Body of pancreas (tissue), 4 donors: ENCODE data around the gene JOSD2. TPM values are rescaled to one million over a fixed set of nuclear protein-coding genes. Genes with fewer than 3 reads are reported as not detected.

Experiments used
- ATAC-seq: fragments of 150-250 bp; one replicate; pipeline ENCODE4 v1.9.1; 2016
- DNase-seq, 4 donors: peaks; one replicate each; pipeline ENCODE4 v3.0.0-alpha.2; 2019
- H3K27ac ChIP-seq, 4 donors: fragments of 200-600 bp; sonication (generic); 1 replicate in 3 of 4; 2 replicates in 1 of 4; pipeline versions ENCODE4 v1.5.1 to v1.6.1; 2016 to 2019; ENCODE audit warnings: mild to moderate bottlenecking in 1 of 4, mixed read lengths in 1 of 4, moderate library complexity in 1 of 4
- H3K27me3 ChIP-seq, 2 donors: fragments of 200-600 bp; sonication (generic); one replicate each; pipeline ENCODE4 v1.6.0; 2016; ENCODE audit warnings: mild to moderate bottlenecking in 1 of 2
- H3K36me3 ChIP-seq, 2 donors: fragments of 200-600 bp; sonication (generic); replicated peaks in 1 of 2; 2 replicates each; pipeline ENCODE4 v1.5.1; 2016; ENCODE audit warnings: low read depth in 2 of 2; ENCODE audit not compliant: insufficient read depth in 1 of 2
- H3K4me1 ChIP-seq: fragments of 200-600 bp; sonication (generic); one replicate; pipeline ENCODE4 v1.6.0; 2016
- H3K4me3 ChIP-seq, 2 donors: fragments of 200-600 bp; sonication (generic); 1 replicate in 1 of 2; 2 replicates in 1 of 2; pipeline ENCODE4 v1.5.1; 2016 to 2019
- H3K9me3 ChIP-seq, 3 donors: fragments of 200-600 bp; sonication (generic); 1 replicate in 2 of 3; 2 replicates in 1 of 3; pipeline ENCODE4 v1.5.1; 2016
- POLR2A ChIP-seq, 3 donors: fragments of 450-650 bp; IDR thresholded peaks; one replicate each; pipeline ENCODE4 v1.6.1; 2016; ENCODE audit warnings: antibody characterized with exemption in 3 of 3, mild to moderate bottlenecking in 2 of 3
- WGBS, 2 donors: methylation state at CpG; one replicate each; pipeline ENCODE4 v1.1.5; 2017; 5-methylcytosine and 5-hydroxymethylcytosine counted together
- intact Hi-C: fragments of 100-400 bp; cut with DNase I; formaldehyde crosslinking; loops from one replicate; pipeline ENCODE4 v1.15.1; 2023
- total RNA-seq, 2 donors: library from RNA; depleted of rRNA; stranded (reverse); fragments of >200 nt; gene quantifications; one replicate each; pipeline ENCODE4 v1.1.0, GENCODE V29; 2016
- TF ChIP-seq, protein P1 (sequence below), 7 experiments: fragments of 450-650 bp in 4 of 7; fragments of 200-600 bp in 3 of 7; sonication (generic) in 3 of 7; IDR thresholded peaks; one replicate each; pipeline ENCODE4 v1.5.1; 2016 to 2019; ENCODE audit warnings: antibody characterized with exemption in 7 of 7

Gene JOSD2
- total RNA-seq, 2 donors from 2014 or later, result 5.6 to 7.5 TPM

DNA sequence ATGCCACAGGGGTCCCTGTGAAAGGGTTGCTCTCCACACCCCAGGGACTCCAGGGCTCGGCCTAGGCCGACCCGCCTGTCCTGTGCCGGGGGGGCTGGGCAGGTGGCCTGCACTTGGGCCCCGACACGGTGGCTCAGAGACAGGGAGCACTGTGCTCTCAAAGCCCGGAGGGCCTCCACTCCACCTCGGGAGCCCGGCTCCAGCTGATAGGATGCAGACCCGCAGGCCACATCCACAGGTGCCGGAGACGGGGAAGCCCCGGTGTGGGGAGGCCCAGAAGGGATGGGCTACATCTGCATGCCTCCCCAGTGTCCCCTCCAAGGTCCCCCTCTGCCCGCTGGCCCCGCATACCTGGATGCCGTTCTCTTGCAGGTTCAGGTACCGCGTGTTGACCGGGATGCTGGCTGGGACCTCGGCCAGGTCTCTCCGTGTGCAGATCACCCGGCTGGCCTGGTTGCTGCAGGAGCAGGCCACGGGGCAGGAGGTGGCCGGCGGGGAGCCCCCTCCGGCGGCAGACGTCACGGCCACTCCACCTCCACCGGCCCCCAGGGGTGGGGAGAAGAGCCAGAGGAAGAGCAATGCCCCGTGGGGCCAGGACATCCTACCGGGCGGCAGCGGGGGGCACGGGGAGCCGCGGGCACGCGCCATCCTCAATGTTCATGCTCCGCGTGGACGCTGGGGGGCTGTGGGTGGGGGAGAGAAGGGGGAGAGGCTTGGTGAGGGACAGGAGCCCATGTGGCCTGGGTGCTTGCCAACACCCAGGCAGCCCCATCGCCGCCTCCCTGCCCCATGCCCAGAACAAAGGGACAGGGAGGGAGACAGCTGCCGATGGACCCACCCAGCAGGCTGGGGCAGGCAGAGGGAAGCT is 37.4 kb upstream of the JOSD2 start:
- 63 to 80% methylated on average over 9 to 38 of the region's 45 CpGs for WGBS, 2 donors
- Histone ChIP-seq H3K9me3 (no peaks in the 10 kb centered on the region), H3K4me3 (no peak overlapping the region), H3K27me3 (no peaks in the 10 kb centered on the region), H3K4me1 (no peaks in the 10 kb centered on the region), H3K27ac (no peak overlapping the region), H3K36me3 (no peaks in the 10 kb centered on the region)
- intact Hi-C loops, result no loop called here
- TF ChIP-seq, protein P1, sequence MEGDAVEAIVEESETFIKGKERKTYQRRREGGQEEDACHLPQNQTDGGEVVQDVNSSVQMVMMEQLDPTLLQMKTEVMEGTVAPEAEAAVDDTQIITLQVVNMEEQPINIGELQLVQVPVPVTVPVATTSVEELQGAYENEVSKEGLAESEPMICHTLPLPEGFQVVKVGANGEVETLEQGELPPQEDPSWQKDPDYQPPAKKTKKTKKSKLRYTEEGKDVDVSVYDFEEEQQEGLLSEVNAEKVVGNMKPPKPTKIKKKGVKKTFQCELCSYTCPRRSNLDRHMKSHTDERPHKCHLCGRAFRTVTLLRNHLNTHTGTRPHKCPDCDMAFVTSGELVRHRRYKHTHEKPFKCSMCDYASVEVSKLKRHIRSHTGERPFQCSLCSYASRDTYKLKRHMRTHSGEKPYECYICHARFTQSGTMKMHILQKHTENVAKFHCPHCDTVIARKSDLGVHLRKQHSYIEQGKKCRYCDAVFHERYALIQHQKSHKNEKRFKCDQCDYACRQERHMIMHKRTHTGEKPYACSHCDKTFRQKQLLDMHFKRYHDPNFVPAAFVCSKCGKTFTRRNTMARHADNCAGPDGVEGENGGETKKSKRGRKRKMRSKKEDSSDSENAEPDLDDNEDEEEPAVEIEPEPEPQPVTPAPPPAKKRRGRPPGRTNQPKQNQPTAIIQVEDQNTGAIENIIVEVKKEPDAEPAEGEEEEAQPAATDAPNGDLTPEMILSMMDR (IDR thresholded peaks at IDR 0.05), result no peak
- no peak for TF ChIP-seq POLR2A (IDR thresholded peaks at IDR 0.05)
- DNase-seq (no peak), ATAC-seq (no peak)

DNA sequence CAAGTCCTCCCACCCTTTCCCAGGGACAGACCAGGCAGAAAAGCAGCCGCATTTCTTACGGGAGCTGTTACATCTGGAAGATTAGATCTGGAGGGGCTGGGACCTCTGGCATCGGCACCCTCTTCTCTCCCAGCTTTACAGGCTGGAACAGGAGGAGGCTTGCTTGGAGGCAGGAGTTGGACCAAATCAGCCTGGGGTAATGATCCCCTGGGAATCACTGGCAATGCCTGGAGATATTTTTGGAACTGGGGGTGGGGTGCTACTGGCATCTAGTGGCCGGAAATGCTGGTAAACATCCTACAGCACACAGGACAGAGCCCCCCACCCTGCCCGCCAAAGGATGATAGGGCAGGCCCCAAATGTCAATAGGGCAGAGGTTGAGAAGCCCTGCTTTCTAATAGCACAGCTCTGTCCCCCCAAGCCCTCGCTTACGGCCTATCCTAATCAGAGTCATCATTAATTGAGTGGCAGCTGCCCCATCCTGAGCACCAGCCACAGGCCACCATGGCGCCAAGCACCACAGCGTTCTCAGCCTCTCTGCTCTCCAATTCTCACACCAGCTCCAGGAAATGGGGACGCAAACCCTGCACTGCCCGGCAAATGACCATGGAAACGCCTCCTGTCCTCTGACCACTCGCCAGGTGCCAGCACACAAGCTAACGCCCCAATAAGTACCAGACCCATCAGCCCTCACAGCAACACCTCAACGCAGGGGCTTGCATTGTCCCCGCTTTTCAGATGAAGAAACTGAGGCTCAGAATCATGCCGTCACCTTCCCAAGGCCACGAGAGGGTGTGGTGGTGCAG is 36.6 kb upstream of the JOSD2 start:
- no peaks in the 10 kb centered on the region for H3K4me1 ChIP-seq
- 13 to 41% methylated on average over 4 to 18 of the region's 18 CpGs for WGBS, 2 donors
- no peak for DNase-seq
- no peak overlapping the region for H3K4me3 ChIP-seq
- intact Hi-C loops, result no loop called here
- H3K36me3 ChIP-seq, result no peaks in the 10 kb centered on the region
- no peaks in the 10 kb centered on the region for H3K27me3 ChIP-seq
- no peak for ATAC-seq
- H3K9me3 ChIP-seq, result no peaks in the 10 kb centered on the region
- H3K27ac ChIP-seq, result no peak overlapping the region
- no peak for TF ChIP-seq POLR2A (IDR thresholded peaks at IDR 0.05)
- TF ChIP-seq, protein P1 (IDR thresholded peaks at IDR 0.05), result no peak

DNA sequence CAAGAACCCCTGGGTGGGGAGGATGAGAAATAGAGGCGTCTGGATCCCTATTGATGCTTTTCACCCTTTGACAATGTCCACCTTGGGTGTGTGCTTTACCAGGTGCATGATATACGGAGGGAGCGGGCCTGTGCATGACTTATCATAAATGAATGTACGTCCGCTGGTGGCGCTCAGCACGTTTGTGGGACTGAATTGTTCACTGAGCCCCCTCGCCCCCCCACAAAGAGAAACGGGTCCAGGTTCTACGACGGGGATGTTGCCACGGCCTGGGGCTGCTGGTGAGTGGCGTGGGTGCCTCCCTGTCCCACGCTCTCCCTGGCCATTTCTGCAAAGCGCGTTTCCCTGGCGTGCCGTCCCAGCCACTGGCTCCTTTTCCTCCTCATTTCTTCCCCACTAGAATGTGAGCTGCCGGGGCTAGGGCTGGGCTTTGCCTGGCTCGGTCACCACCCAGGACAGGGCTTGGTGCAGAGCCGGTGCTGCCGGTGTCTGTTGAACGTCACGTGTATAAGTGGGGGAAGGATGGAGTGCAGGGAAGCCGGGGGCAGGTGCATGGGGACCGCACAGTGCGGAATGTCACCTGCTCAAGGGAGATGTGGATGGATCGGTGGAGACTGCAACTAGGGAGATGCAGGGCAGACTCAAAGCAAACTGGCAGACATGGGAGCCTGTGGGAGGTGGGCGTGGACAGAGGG is 35.7 kb upstream of the JOSD2 start:
- WGBS, 2 donors, result 47 to 50% methylated on average over 23 to 24 of the region's 29 CpGs
- intact Hi-C loops, result no loop called here
- Histone ChIP-seq H3K4me1 (no peaks in the 10 kb centered on the region), H3K4me3 (no peak overlapping the region), H3K27ac (no peak overlapping the region), H3K36me3 (no peaks in the 10 kb centered on the region), H3K27me3 (no peaks in the 10 kb centered on the region), H3K9me3 (no peaks in the 10 kb centered on the region)
- ATAC-seq, result no peak
- no peak for TF ChIP-seq POLR2A (IDR thresholded peaks at IDR 0.05)
- TF ChIP-seq, protein P1 (IDR thresholded peaks at IDR 0.05), result no peak
- DNase-seq, result no peak

DNA sequence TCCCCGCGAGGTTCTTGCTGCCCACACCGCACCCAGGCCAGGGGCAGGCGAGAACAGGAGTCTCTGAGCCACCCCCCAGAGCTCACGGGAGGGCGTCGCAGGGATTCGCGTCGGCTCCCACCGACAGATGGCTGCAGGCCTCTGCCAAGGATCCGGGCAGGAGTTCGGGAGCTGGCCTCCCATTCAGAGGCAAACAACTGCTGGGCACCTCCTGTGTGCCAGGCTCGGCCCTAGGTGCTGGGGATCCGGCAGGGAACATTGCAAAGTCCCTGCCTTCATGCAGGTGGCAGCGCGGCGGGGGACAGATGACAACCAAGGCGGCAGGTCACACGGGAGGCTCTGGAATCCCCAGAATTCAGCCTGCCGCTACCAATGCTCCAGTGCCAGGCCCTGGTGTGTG is 32.0 kb upstream of the JOSD2 start:
- ATAC-seq (no peak), DNase-seq (no peak)
- Histone ChIP-seq H3K36me3 (no peaks in the 10 kb centered on the region), H3K27me3 (no peaks in the 10 kb centered on the region), H3K27ac (no peak overlapping the region), H3K4me1 (no peaks in the 10 kb centered on the region), H3K9me3 (no peaks in the 10 kb centered on the region), H3K4me3 (no peak overlapping the region)
- TF ChIP-seq, protein P1 (IDR thresholded peaks at IDR 0.05), result no peak
- no peak for TF ChIP-seq POLR2A (IDR thresholded peaks at IDR 0.05)
- intact Hi-C loops, result no loop called here
- WGBS, 2 donors, result 72% methylated on average over 21 of the region's 21 CpGs; no CpG with 5 or more reads in 1 of the 2 donors
